NOMO-1 treated with dmso at 0.1 percent for 144 hours (cell line): Measurements from ENCODE around the gene FLT1.

Experiments
- DNase-seq: peaks from one replicate; lab custom pipeline; 2025; ENCODE audit not compliant: unreplicated experiment; lab: John Stamatoyannopoulos, UW

Gene FLT1

DNA sequence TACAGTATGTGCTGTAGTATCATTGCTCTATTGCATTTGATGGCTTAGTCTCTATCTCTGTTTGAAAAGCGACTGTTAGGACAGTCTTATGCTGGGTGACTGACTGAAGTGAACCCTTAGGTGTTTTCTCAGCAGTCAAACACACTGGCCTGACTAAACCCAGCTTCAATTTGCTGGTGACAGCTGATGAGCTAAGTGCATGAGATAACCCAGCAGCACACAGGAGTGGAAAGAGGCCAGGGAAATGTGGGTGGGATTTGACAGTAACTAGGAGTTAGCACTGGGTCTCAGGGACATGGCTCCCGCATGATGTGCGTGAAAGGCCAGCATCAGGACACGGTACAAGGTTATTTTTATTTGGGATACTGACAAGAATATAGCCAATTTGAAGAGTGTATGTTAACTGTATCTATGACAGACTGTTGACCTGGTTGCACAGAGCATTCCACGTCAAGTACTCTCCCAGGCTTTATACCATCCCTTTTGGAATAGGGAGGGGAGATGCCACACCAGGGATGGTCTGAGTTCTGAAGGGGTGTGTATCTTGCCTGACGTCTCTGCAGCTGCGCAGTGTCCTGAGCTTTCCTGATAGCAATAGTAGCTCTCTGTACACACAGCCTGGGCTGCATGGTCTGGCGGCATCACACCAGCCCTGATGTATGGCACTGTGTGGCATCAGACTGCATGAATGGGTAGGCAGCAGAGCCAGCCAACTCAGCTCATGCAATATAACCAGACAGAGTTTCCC is 144.8 kb downstream of the FLT1 start:
- DNase-seq: no peak

GRCh38 chr13:28349371-28349770 is 145.6 kb downstream of the FLT1 start:
- DNase-seq: no peak

- peak; percentile 44 for DNase-seq
These were observed 147.2 kb downstream of the FLT1 start for GRCh38 chr13:28347456-28348371.

- no peak for DNase-seq
These were observed 148.8 kb downstream of the FLT1 start for GRCh38 chr13:28346154-28346553.

DNA sequence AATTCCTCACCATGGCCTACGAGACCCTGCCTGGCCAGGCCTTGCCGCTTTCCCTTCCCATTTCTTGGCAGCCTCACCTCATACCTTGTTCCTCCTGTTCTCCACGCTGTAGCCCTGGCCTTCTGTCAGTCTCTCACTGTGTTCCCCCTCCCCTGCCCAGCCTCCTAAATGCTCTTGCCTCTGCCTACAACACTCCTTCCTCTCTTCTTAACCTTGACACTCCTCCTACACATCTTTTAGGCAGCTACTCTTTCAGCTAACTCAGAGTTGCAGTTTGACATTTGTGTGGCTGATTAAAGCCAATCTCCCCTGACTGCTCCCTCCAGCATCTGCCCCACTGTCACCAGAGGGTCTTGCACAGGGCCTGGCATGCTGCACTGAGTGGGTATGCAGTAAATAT is 150.8 kb downstream of the FLT1 start:
- DNase-seq: no peak

DNA sequence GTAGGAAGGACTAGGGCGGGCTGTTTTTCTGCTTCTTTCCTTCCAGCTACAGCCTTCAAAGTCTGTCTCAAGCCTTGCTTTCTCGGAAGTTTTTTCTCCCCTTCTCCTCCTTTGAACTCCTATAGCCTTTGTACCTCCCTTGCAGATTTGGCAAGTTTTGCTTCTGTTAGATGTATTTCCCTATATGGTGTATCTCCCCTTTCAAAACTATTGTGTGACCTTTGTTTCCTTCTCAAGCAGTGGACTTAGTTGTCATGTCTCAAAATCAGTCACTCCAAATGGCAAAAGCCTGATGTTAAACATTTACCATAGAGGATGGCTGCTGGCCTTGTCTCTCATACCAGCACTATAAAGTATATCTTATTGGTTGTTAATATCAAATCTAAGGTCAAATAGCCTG is 152.7 kb downstream of the FLT1 start:
- DNase-seq: no peak

- DNase-seq: no peak
These were observed 154.6 kb downstream of the FLT1 start for GRCh38 chr13:28340272-28340793.

DNA sequence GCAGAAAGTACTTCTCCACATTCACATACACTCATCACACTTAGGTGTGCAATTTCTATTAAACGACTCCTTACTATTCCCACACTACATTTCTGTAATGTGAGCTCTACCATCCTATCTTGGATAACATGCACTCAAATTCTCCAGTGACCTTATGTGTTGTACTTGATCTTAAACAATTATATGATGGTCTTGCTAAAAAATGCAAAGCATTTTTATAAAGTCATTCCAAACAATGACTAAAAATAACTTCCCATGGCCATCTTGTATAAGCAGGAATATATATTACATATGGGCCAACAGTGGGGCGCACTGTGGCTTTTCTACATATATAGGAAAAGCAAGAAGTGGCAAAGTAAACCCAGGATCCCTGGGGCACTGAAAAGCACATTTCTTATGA is 155.5 kb downstream of the FLT1 start:
- no peak for DNase-seq

DNA sequence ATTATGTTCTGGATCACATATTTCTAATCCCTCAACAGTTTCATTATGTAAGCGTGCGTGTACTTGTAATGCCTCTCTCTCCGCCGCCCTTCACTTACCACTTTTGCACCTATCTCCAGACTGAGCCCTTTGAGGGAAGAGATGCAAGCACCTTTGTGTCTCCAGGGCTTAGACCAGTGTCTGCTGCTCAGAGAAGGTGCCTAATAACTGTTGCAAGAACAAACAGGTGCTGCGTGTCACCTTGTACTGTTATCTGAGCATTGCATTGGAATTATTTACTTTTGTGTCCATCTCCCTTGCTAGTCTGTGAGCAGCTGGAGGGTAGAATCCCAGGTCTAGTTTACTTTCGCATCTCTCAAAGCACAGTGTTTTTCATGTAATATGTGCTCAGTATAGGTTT is 156.2 kb downstream of the FLT1 start:
- no peak for DNase-seq

DNA sequence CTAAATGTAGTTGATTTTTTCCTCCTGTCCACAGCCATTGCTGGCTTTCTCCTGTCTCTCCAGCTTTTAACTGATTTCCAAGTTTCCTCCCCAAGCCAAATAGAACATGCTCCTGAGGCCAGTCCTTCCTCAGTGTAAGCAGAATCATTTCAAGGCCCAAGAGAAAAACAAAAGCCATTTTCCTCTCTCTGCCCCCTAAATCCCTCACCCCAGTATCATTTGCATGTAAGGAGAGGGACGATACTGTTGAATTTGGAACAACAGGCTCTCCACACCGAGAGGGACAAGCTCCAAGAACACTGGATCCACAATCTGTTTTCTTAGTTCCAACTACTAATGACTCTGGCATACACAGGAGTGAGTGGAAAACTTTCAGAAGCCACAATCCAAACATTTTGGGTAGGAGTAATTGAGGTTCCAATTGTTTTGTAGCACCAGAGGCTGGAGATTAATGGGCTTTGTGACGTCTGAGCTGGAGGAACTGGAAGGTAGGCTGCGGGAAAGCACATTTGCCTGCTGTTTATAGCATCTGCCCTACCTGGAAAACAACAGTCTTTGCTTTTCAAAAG is 156.8 kb downstream of the FLT1 start:
- DNase-seq: no peak

DNA sequence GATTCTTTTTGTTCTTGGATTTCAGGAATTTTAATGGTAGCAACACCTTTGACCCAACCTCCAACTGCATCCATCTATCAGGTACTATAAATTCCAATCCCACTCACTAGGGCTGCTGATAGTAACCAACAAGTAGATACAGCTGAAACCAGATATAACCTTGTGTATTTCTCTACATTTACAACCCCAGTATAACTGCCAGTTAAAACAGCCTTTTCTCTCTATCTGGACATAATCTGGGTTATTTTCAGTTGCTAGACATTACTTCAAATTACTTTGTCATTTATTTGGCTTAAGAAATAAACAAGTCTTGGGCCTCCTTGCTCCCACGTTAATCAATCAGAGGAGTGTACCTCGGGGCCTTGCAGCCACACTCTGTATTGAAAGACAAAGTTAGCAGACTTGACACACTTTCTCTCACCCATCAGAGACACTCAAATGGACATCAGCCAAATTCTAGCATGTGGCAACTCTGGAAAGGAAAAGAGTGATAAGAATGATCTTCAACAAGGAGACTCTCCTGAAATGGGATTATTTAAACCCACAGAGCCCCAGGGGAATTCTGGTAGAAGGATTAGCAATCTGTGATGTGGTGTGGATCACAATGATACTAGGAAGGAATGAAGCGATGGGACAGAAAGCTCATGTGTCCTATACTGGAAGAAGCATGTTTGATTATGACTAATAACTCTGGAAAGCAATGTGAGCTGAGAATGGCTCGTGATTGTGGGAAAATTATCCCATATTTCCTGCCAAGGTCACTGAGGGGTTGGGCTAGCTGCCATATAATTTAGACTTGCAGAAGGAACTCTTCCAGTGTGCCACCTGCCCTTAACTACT is 157.5 kb downstream of the FLT1 start:
- DNase-seq: no peak

DNA sequence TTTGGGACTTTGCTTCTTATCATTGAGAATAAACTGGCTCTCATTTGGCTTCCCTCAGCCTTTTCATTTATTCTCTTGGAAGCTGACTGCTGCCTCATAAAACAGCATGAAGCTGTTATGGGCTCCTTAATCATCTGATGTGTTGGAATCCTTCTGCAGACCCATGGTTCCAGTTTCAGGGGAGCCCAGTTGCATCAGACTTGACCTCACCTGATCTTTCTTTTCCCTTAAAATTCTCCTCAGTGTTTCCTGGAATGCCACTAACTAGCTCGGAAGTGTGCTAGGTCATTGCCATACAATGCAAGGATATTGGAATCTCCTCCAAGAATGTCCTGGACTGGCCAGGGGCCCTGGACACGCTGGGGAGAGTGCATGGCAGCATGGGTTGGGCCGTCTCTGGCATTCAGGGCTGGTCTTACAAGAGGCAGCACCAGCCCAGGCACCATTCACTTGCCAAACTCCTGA is 158.7 kb downstream of the FLT1 start:
- no peak for DNase-seq

- no peak for DNase-seq
These were observed 161.6 kb downstream of the FLT1 start for GRCh38 chr13:28333204-28333881.

DNA sequence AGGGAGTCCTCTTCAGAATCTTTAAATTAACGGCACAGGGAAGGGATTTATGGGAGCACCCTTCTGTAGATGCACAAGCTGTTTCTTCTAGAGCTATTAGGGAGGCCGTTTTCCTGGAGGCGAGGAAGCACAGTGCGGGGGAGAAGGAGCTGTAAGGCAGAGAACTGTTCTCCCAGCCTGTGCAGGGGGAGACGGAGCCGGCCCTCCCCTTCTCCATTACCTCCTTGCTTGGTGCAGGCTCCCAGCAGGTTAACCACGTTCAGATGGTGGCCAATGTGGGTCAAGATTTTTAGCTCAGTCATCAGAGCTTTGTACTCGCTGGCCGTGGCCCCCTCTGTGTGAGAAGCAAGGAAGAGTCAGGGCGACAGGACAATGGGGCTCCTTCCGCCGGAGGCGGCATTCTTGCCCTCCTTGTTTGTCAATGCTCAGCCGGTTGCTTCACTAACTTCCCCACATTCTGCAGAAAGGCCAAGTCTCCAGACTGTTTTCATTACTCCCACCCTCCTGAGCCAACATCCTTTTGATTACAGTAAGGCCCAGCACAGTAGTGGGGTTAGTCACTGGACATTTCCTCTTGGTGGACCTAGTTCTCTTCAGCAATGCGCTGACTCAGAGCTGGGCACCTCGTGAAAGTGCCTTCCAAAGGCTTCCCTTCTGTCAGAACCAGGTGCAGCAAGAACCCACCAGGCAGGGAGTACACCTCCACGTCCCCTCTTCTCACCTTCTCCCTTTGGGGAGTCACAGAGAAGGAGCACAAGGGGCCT is 165.4 kb downstream of the FLT1 start:
- no peak for DNase-seq

DNA sequence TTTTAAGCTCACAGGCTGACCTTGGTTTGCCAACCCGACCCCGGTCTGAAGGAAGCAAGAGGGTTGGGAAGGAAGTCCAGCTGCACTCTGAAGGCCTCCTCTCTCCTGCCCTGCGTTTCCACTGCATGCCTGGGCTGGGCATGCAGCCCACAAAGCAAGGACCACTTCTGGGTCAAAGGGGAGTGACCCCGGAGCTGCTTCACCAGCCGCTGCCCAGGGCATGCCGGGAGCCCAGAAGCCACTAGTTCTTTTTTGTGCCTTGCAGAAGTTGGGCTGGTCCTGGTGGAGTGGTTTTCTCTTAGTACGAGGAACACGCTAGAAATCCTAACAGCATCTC is 166.7 kb downstream of the FLT1 start:
- DNase-seq: no peak

DNA sequence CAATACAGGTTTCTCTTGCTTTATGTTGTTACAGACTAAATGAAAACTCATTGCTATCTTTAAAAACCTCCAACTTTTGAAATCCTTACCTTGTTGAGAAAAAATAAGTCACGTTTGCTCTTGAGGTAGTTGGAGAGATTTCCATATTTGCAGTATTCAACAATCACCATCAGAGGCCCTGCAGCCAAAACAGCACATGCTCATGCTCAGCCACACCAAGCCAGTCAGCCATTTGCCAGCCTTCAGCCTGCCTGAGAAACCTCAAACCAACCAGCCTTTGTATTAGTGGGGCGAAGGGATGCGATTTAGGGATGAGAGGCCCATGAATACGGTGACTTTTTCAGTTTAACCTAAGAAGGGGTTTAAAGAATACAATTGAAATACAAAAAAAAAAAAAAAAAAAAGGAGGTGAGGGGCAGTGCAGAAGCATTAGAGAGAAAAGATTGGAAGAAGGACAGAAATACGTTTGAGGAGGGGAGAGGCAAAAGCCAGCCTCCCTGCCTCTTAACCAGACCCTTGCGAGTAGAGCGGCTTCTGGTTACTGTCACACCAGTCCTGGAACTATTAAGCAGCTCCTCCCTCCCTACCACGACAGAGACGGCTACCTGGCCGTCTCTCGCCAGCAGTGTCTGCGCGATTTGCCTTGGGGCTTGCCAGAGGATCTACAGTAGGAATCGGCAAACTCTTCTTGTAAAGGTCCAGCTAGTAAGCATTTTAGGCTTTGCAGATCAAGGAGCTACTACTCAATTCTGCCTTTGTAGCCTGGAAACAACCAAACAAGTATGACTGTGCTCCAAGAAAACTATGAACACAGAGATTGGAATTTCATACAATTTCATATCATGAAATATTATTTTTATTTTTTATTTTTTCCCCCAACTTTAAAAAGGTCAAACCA is 167.3 kb downstream of the FLT1 start:
- no peak for DNase-seq

- no peak for DNase-seq
These were observed 168.9 kb downstream of the FLT1 start for GRCh38 chr13:28326056-28326455.

- no peak for DNase-seq
These were observed 169.9 kb downstream of the FLT1 start for GRCh38 chr13:28325022-28325421.
